Neural cell (in vitro differentiated cells): ENCODE data around the gene DHX15.

Experiments
- EP300 ChIP-seq: fragments of 450-650 bp; conservative IDR thresholded peaks from 2 replicates; pipeline ENCODE4 v1.6.1; 2014; ENCODE audit warnings: antibody characterized with exemption, mild to moderate bottlenecking, moderate library complexity; ENCODE audit not compliant: poor library complexity, severe bottlenecking
- EZH2 ChIP-seq: fragments of 200-600, 300-800 bp; shearing (Covaris generic), sonication (generic); IDR thresholded peaks from 2 replicates; pipeline ENCODE4 v1.6.1; 2014; ENCODE audit warnings: antibody characterized with exemption, low read length, borderline replicate concordance, mild to moderate bottlenecking; ENCODE audit not compliant: insufficient read depth, poor library complexity, severe bottlenecking
- MXI1 ChIP-seq: fragments of 450-650 bp; conservative IDR thresholded peaks from 2 replicates; pipeline ENCODE4 v1.6.1; 2014; ENCODE audit warnings: antibody characterized with exemption, mild to moderate bottlenecking; ENCODE audit not compliant: poor library complexity, severe bottlenecking
- POLR2AphosphoS5 ChIP-seq: IDR thresholded peaks from 2 replicates; pipeline ENCODE4 v1.6.1; 2012
- RAD21 ChIP-seq: fragments of 450-650 bp; conservative IDR thresholded peaks from 2 replicates; pipeline ENCODE4 v1.6.1; 2014; ENCODE audit warnings: antibody characterized with exemption, mild to moderate bottlenecking, moderate library complexity
- TAF1 ChIP-seq: IDR thresholded peaks from 2 replicates; pipeline ENCODE4 v1.6.1; 2012; ENCODE audit warnings: low read depth
- TF ChIP-seq, protein P1 (sequence below): fragments of 450-650 bp; IDR thresholded peaks from 2 replicates; pipeline ENCODE4 v1.5.1; 2014; ENCODE audit warnings: antibody characterized with exemption, mild to moderate bottlenecking, moderate library complexity; ENCODE audit not compliant: poor library complexity, severe bottlenecking
- TF ChIP-seq, protein P2 (sequence below): IDR thresholded peaks from 2 replicates; pipeline ENCODE4 v1.6.1; 2012; ENCODE audit warnings: borderline replicate concordance

DNA sequence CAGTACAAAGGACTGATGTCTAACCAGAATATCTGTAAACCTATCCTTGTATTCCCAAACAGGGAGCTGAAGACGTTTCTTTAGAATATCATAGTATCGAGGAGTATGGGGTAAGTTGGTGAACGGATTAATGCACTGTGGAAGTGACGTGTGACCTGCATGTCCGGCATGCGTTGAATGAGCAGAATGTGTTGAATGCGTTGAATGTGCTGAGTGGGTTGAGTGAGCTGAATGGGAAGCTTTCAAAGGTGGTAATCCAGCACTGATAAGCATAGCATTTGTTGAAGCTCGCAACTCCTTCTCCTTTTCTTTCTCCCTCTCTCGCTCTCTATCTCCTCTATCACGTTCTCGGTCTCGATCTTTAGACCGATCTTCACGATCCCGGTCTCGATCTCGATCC, 8.1 kb downstream of the DHX15 start:
- TF ChIP-seq, protein P1, sequence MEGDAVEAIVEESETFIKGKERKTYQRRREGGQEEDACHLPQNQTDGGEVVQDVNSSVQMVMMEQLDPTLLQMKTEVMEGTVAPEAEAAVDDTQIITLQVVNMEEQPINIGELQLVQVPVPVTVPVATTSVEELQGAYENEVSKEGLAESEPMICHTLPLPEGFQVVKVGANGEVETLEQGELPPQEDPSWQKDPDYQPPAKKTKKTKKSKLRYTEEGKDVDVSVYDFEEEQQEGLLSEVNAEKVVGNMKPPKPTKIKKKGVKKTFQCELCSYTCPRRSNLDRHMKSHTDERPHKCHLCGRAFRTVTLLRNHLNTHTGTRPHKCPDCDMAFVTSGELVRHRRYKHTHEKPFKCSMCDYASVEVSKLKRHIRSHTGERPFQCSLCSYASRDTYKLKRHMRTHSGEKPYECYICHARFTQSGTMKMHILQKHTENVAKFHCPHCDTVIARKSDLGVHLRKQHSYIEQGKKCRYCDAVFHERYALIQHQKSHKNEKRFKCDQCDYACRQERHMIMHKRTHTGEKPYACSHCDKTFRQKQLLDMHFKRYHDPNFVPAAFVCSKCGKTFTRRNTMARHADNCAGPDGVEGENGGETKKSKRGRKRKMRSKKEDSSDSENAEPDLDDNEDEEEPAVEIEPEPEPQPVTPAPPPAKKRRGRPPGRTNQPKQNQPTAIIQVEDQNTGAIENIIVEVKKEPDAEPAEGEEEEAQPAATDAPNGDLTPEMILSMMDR = no peak
- no peak for TF ChIP-seq EZH2
- TF ChIP-seq, protein P2, sequence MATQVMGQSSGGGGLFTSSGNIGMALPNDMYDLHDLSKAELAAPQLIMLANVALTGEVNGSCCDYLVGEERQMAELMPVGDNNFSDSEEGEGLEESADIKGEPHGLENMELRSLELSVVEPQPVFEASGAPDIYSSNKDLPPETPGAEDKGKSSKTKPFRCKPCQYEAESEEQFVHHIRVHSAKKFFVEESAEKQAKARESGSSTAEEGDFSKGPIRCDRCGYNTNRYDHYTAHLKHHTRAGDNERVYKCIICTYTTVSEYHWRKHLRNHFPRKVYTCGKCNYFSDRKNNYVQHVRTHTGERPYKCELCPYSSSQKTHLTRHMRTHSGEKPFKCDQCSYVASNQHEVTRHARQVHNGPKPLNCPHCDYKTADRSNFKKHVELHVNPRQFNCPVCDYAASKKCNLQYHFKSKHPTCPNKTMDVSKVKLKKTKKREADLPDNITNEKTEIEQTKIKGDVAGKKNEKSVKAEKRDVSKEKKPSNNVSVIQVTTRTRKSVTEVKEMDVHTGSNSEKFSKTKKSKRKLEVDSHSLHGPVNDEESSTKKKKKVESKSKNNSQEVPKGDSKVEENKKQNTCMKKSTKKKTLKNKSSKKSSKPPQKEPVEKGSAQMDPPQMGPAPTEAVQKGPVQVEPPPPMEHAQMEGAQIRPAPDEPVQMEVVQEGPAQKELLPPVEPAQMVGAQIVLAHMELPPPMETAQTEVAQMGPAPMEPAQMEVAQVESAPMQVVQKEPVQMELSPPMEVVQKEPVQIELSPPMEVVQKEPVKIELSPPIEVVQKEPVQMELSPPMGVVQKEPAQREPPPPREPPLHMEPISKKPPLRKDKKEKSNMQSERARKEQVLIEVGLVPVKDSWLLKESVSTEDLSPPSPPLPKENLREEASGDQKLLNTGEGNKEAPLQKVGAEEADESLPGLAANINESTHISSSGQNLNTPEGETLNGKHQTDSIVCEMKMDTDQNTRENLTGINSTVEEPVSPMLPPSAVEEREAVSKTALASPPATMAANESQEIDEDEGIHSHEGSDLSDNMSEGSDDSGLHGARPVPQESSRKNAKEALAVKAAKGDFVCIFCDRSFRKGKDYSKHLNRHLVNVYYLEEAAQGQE = no peak
- no peak for TF ChIP-seq EP300
- TF ChIP-seq POLR2AphosphoS5 = no peak
- TF ChIP-seq TAF1 = no peak
- no peak for TF ChIP-seq RAD21
- no peak for TF ChIP-seq MXI1
